Natural killer cell (primary cell): ENCODE results near the gene STAP1. TPM values are rescaled to one million over a fixed set of nuclear protein-coding genes. Genes with fewer than 3 reads are reported as not detected.

Experiments
- ATAC-seq, 3 donors: fragments of 150-1000 bp in 2 of 3; fragments of 200-7000 bp in 1 of 3; cut with Tn5 transposase; 1 replicate in 1 of 3; 2 replicates in 2 of 3; pipeline ENCODE4 v1.10.0; 2021; ENCODE audit warnings: mild to moderate bottlenecking in 2 of 3, moderate library complexity in 2 of 3
- DNase-seq, 2 donors: peaks; one replicate each; pipeline versions ENCODE4 v3.0.0 to v3.0.0-alpha.2; 2013 to 2021; ENCODE audit warnings: mixed read lengths in 1 of 2
- H3K27ac ChIP-seq: one replicate; pipeline ENCODE4 v1.5.1; 2013; ENCODE audit warnings: mild to moderate bottlenecking, low read length
- H3K27me3 ChIP-seq: one replicate; pipeline ENCODE4 v1.6.1; 2013; ENCODE audit warnings: low read length; ENCODE audit not compliant: control insufficient read depth, insufficient read depth
- H3K36me3 ChIP-seq: one replicate; pipeline ENCODE4 v1.6.1; 2013; ENCODE audit warnings: low read length; ENCODE audit not compliant: control insufficient read depth, insufficient read depth
- H3K4me1 ChIP-seq: one replicate; pipeline ENCODE4 v1.6.1; 2013; ENCODE audit warnings: low read length; ENCODE audit not compliant: control insufficient read depth, insufficient read depth
- H3K4me3 ChIP-seq: one replicate; pipeline ENCODE4 v1.5.1; 2013; ENCODE audit warnings: low read length
- H3K9me3 ChIP-seq: one replicate; pipeline ENCODE4 v1.6.1; 2013; ENCODE audit warnings: low read length; ENCODE audit not compliant: control insufficient read depth, insufficient read depth
- H3K27ac Mint-ChIP-seq, 2 donors: one replicate each; pipeline ENCODE4 v1.8.0; 2022; ENCODE audit warnings: mild to moderate bottlenecking in 2 of 2, mixed read lengths in 2 of 2, moderate library complexity in 1 of 2
- H3K27me3 Mint-ChIP-seq, 2 donors: one replicate each; pipeline ENCODE4 v1.8.0; 2022; ENCODE audit warnings: low read depth in 2 of 2, mixed read lengths in 2 of 2
- H3K36me3 Mint-ChIP-seq: one replicate; pipeline ENCODE4 v1.8.0; 2022; ENCODE audit warnings: mixed read lengths
- H3K4me1 Mint-ChIP-seq, 2 donors: one replicate each; pipeline ENCODE4 v1.8.0; 2022; ENCODE audit warnings: mixed read lengths in 2 of 2
- H3K4me3 Mint-ChIP-seq: one replicate; pipeline ENCODE4 v1.8.0; 2022; ENCODE audit warnings: mild to moderate bottlenecking, moderate library complexity, mixed read lengths
- H3K9me3 Mint-ChIP-seq, 2 donors: one replicate each; pipeline ENCODE4 v1.8.0; 2022; ENCODE audit warnings: mixed read lengths in 2 of 2
- CTCF ChIP-seq: fragments of 200-600 bp; IDR thresholded peaks from one replicate; pipeline ENCODE4 v1.8.0; 2022; ENCODE audit warnings: antibody characterized with exemption
- WGBS: methylation state at CpG from one replicate; pipeline ENCODE4 v1.1.7; 2013; ENCODE audit warnings: missing lambda C conversion rate; ENCODE audit not compliant: insufficient coverage; 5-methylcytosine and 5-hydroxymethylcytosine counted together
- intact Hi-C: fragments of 100-400 bp; cut with micrococcal nuclease; formaldehyde crosslinking; loops from one replicate; pipeline ENCODE4 v1.14.2; 2022
- total RNA-seq, 4 donors: library from RNA; stranded (reverse); fragments of 120-200 nt in 1 of 4; gene quantifications; one replicate each; pipeline versions ENCODE4 v1.2.3 to v1.2.4, GENCODE V29; 2013 to 2022

Gene STAP1
- total RNA-seq, 3 donors from 2014 or later (not counting 1 experiment from before 2014, with no cell fraction given), result 11.3 to 11.4 (median 11.4) TPM

GRCh38 chr4:67616478-67616877, 58.0 kb downstream of the STAP1 start:
- H3K36me3 Mint-ChIP-seq, result peaks cover 37% of the 10 kb centered on the region
- TF ChIP-seq CTCF, result no peak
- 100% methylated on average over 1 of the region's 1 CpG for WGBS
- Histone ChIP-seq H3K36me3 (peaks cover 42% of the 10 kb centered on the region), H3K9me3 (no peaks in the 10 kb centered on the region), H3K27ac (no peak overlapping the region), H3K4me1 (no peaks in the 10 kb centered on the region), H3K27me3 (no peaks in the 10 kb centered on the region), H3K4me3 (no peak overlapping the region)
- no peak for ATAC-seq
- H3K27ac Mint-ChIP-seq, result no peak overlapping the region
- DNase-seq, result no peak
- H3K4me1 Mint-ChIP-seq, result no peaks in the 10 kb centered on the region
- peaks cover 0 to 5% of the 10 kb centered on the region in 2 donors for H3K9me3 Mint-ChIP-seq
- no peaks in the 10 kb centered on the region for H3K27me3 Mint-ChIP-seq
- intact Hi-C loops, result no loop called here
- H3K4me3 Mint-ChIP-seq, result no peak overlapping the region

GRCh38 chr4:67624939-67625338, 66.4 kb downstream of the STAP1 start:
- no peak overlapping the region for H3K4me3 Mint-ChIP-seq
- H3K27me3 Mint-ChIP-seq, result no peaks in the 10 kb centered on the region
- DNase-seq, result peak in 1 of 2 donors; percentile 9
- Histone ChIP-seq H3K27ac (no peak overlapping the region), H3K4me3 (no peak overlapping the region), H3K36me3 (peaks cover 71% of the 10 kb centered on the region), H3K9me3 (no peaks in the 10 kb centered on the region), H3K27me3 (no peaks in the 10 kb centered on the region), H3K4me1 (no peaks in the 10 kb centered on the region)
- H3K27ac Mint-ChIP-seq, result no peak overlapping the region
- WGBS, result 93% methylated on average over 3 of the region's 3 CpGs
- H3K36me3 Mint-ChIP-seq, result peaks cover 22% of the 10 kb centered on the region
- H3K4me1 Mint-ChIP-seq, result no peaks in the 10 kb centered on the region
- ATAC-seq, result no peak
- intact Hi-C loops, result no loop called here
- no peaks in the 10 kb centered on the region for H3K9me3 Mint-ChIP-seq
- no peak for TF ChIP-seq CTCF

- Histone ChIP-seq H3K4me1 (no peaks in the 10 kb centered on the region), H3K27ac (no peak overlapping the region), H3K27me3 (no peaks in the 10 kb centered on the region), H3K4me3 (no peak overlapping the region), H3K36me3 (peaks cover 68% of the 10 kb centered on the region), H3K9me3 (no peaks in the 10 kb centered on the region)
- no peak for TF ChIP-seq CTCF
- 47% methylated on average over 3 of the region's 3 CpGs for WGBS
- intact Hi-C loops, result no loop called here
- Mint-ChIP-seq H3K27ac (peak overlapping the region; percentile 7 to 58), H3K27me3 (no peaks in the 10 kb centered on the region), H3K9me3 (no peaks in the 10 kb centered on the region), H3K36me3 (peaks cover 19% of the 10 kb centered on the region), H3K4me1 (no peaks in the 10 kb centered on the region), H3K4me3 (no peak overlapping the region)
- DNase-seq (no peak), ATAC-seq (peak in 1 of 3 donors; percentile 17)
Observed at GRCh38 chr4:67632492-67632891, 74.0 kb downstream of the STAP1 start.

- Mint-ChIP-seq H3K27me3 (no peaks in the 10 kb centered on the region), H3K36me3 (peaks cover 32% of the 10 kb centered on the region), H3K4me3 (no peak overlapping the region), H3K27ac (no peak overlapping the region), H3K4me1 (no peaks in the 10 kb centered on the region), H3K9me3 (no peaks in the 10 kb centered on the region)
- Histone ChIP-seq H3K4me3 (no peak overlapping the region), H3K9me3 (no peaks in the 10 kb centered on the region), H3K27me3 (no peaks in the 10 kb centered on the region), H3K4me1 (peaks cover 4% of the 10 kb centered on the region), H3K27ac (no peak overlapping the region), H3K36me3 (peaks cover 66% of the 10 kb centered on the region)
- WGBS, result 100% methylated on average over 1 of the region's 2 CpGs
- TF ChIP-seq CTCF, result no peak
- ATAC-seq, result no peak
- DNase-seq, result no peak
- intact Hi-C loops, result no loop called here
Observed at GRCh38 chr4:67634741-67635140, 76.2 kb downstream of the STAP1 start.
